Keratinocyte (primary cell): Measurements from ENCODE around the gene MPPED1. TPM values are rescaled to one million over a fixed set of nuclear protein-coding genes. Genes with fewer than 3 reads are reported as not detected.

ENCODE experiments used
- DNase-seq: peaks from one replicate; pipeline ENCODE4 v3.0.0-alpha.2; 2011; ENCODE audit warnings: low read depth, missing footprints, low spot score
- FAIRE-seq: peaks from 2 replicates; lab custom pipeline; 2011; peaks lifted over from hg19 to GRCh38; lab: Jason Lieb, UNC
- H2AFZ ChIP-seq: 2 replicates; pipeline ENCODE4 v1.6.0; 2012; ENCODE audit warnings: low read length, control low read depth, inconsistent platforms; ENCODE audit not compliant: control insufficient read depth
- H3K27ac ChIP-seq: 2 replicates; pipeline ENCODE4 v1.5.1; 2011; ENCODE audit warnings: low read length; ENCODE audit not compliant: control insufficient read depth, insufficient read depth
- H3K27me3 ChIP-seq: 3 replicates; pipeline ENCODE4 v1.6.0; 2011; ENCODE audit warnings: low read length; ENCODE audit not compliant: control insufficient read depth, insufficient read depth; ENCODE audit errors: extremely low read depth
- H3K36me3 ChIP-seq, 2 experiments: 2 replicates in 1 of 2; 3 replicates in 1 of 2; pipeline ENCODE4 v1.5.1; 2011; ENCODE audit warnings: low read length in 2 of 2, mild to moderate bottlenecking in 1 of 2; ENCODE audit not compliant: control insufficient read depth in 2 of 2, insufficient read depth in 2 of 2; ENCODE audit errors: extremely low read depth in 1 of 2
- H3K4me1 ChIP-seq: 3 replicates; pipeline ENCODE4 v1.5.1; 2011; ENCODE audit warnings: low read length; ENCODE audit not compliant: control insufficient read depth, insufficient read depth; ENCODE audit errors: extremely low read depth
- H3K4me2 ChIP-seq: 3 replicates; pipeline ENCODE4 v1.6.0; 2011; ENCODE audit warnings: low read depth, low read length; ENCODE audit not compliant: control insufficient read depth, insufficient read depth; ENCODE audit errors: extremely low read depth
- H3K4me3 ChIP-seq, 3 experiments: fragments of 200-600 bp in 1 of 3; sonication (generic) in 1 of 3; 2 replicates in 2 of 3; 3 replicates in 1 of 3; pipeline ENCODE4 v1.5.1; 2011 to 2016; ENCODE audit warnings: low read length in 3 of 3, mild to moderate bottlenecking in 3 of 3, control low read depth in 2 of 3, inconsistent platforms in 1 of 3, low read depth in 1 of 3, mixed read lengths in 1 of 3, mixed run types in 1 of 3, moderate library complexity in 1 of 3; ENCODE audit not compliant: control insufficient read depth in 2 of 3, insufficient read depth in 2 of 3; ENCODE audit errors: extremely low read depth in 1 of 3
- H3K79me2 ChIP-seq: 2 replicates; pipeline ENCODE4 v1.6.0; 2012; ENCODE audit warnings: low read length; ENCODE audit not compliant: control insufficient read depth, insufficient read depth
- H3K9ac ChIP-seq: 3 replicates; pipeline ENCODE4 v1.6.0; 2011; ENCODE audit warnings: low read length; ENCODE audit not compliant: control insufficient read depth, insufficient read depth; ENCODE audit errors: extremely low read depth
- H3K9me1 ChIP-seq: 3 replicates; pipeline ENCODE4 v1.6.0; 2011; ENCODE audit warnings: low read length; ENCODE audit not compliant: control insufficient read depth, insufficient read depth; ENCODE audit errors: extremely low read depth
- H3K9me3 ChIP-seq: 2 replicates; pipeline ENCODE4 v1.5.1; 2012; ENCODE audit warnings: low read depth, low read length; ENCODE audit not compliant: control insufficient read depth
- H4K20me1 ChIP-seq: 3 replicates; pipeline ENCODE4 v1.6.0; 2011; ENCODE audit warnings: low read length; ENCODE audit not compliant: control insufficient read depth, insufficient read depth; ENCODE audit errors: extremely low read depth
- CTCF ChIP-seq, 3 experiments: IDR thresholded peaks in 1 of 3; conservative IDR thresholded peaks in 1 of 3; optimal IDR thresholded peaks in 1 of 3; 2 replicates in 2 of 3; 3 replicates in 1 of 3; pipeline versions ENCODE3 to v1.5.1; 2011; ENCODE audit warnings: low read length in 3 of 3, mild to moderate bottlenecking in 3 of 3, moderate library complexity in 2 of 3, control low read depth in 1 of 3, inconsistent platforms in 1 of 3; ENCODE audit not compliant: insufficient read depth in 2 of 3; ENCODE audit errors: extremely low read depth in 1 of 3
- EZH2 ChIP-seq: IDR thresholded peaks from one replicate; pipeline ENCODE4 v1.6.1; 2012; ENCODE audit warnings: inconsistent platforms, mild to moderate bottlenecking, low read length, moderate library complexity
- dilution Hi-C: fragments of 300-500 bp; cut with MboI; formaldehyde crosslinking; loops from one replicate; pipeline ENCODE4 v1.7.0; 2020; ENCODE audit warnings: low sequenced_read_pairs; ENCODE audit not compliant: extremely low pct_ligation_motif_present
- polyA plus RNA-seq, 5 experiments: library from polyadenylated mRNA; depleted of rRNA in 3 of 5; stranded (reverse) in 3 of 5; stranded (forward) in 1 of 5; unstranded in 1 of 5; fragments of >200 nt; gene quantifications; 1 replicate in 1 of 5; 2 replicates in 3 of 5; 3 replicates in 1 of 5; pipeline versions ENCODE4 v1.2.1 to v1.2.3, GENCODE V29; 2011 to 2012; ENCODE audit warnings: missing spikeins in 2 of 5, low read depth in 1 of 5, low replicate concordance in 1 of 5

The MPPED1 gene
- polyA plus RNA-seq, 1 donor (not counting 4 experiments of a cell fraction or from before 2014, with no cell fraction given), result not detected

GRCh38 chr22:43389227-43389836, 22.5 kb upstream of the MPPED1 start:
- no peak overlapping the region for H3K4me3 ChIP-seq

DNA sequence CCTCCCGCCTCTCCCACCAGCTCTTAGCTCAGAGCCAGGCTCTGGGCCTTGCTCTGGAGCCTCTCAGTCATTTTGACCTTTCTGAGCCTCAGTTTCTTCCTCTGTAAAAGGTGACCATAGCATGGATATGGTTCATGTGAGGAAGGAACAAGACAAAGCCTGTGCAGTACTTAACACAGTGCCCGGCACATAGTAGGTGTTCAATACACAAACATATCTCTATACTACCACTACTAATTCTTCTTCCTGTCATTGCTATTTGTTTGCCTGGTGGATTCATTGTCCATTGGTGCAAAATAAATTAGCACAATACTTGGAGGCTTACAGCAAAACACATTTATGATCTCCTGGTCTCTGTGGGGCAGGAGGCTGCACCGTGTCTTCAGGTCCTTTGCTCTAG, 21.6 kb upstream of the MPPED1 start:
- no peak for FAIRE-seq

More at GRCh38 chr22:43389227-43389836, 22.5 kb upstream of the MPPED1 start:
- no peak overlapping the region for H3K27ac ChIP-seq
- DNase-seq, result no peak
- no peaks in the 10 kb centered on the region for H3K9me3 ChIP-seq
- H3K9me1 ChIP-seq, result no peaks in the 10 kb centered on the region
- no peak overlapping the region for H3K4me2 ChIP-seq
- H3K9ac ChIP-seq, result no peak overlapping the region
- no peak overlapping the region for H2AFZ ChIP-seq
- H3K27me3 ChIP-seq, result peaks cover 15% of the 10 kb centered on the region
- TF ChIP-seq CTCF (optimal IDR thresholded peaks at IDR 0.05 in 1 of 3, IDR thresholded peaks at IDR 0.05 in 1 of 3, conservative IDR thresholded peaks at IDR 0.05 in 1 of 3; ENCODE audit: extremely low read depth in 1 of 3, insufficient read depth in 2 of 3, low read length in 3 of 3) (no peak), EZH2 (no peak)
- no peaks in the 10 kb centered on the region for H3K4me1 ChIP-seq
- H3K36me3 ChIP-seq, result no peaks in the 10 kb centered on the region
- no peak for FAIRE-seq
- H4K20me1 ChIP-seq, result no peaks in the 10 kb centered on the region
- dilution Hi-C loops, result no loop called here
- H3K79me2 ChIP-seq, result no peaks in the 10 kb centered on the region

More for the DNA sequence above, 21.6 kb upstream of the MPPED1 start:
- Histone ChIP-seq H3K9me1 (no peaks in the 10 kb centered on the region), H2AFZ (no peak overlapping the region), H3K27me3 (peaks cover 18% of the 10 kb centered on the region), H3K4me1 (no peaks in the 10 kb centered on the region), H4K20me1 (no peaks in the 10 kb centered on the region), H3K4me2 (no peak overlapping the region), H3K9me3 (no peaks in the 10 kb centered on the region), H3K27ac (no peak overlapping the region), H3K36me3 (no peaks in the 10 kb centered on the region), H3K79me2 (no peaks in the 10 kb centered on the region), H3K9ac (no peak overlapping the region), H3K4me3 (no peak overlapping the region)
- DNase-seq, result no peak
- no peak for TF ChIP-seq EZH2
- TF ChIP-seq CTCF (optimal IDR thresholded peaks at IDR 0.05 in 1 of 3, IDR thresholded peaks at IDR 0.05 in 1 of 3, conservative IDR thresholded peaks at IDR 0.05 in 1 of 3; ENCODE audit: extremely low read depth in 1 of 3, insufficient read depth in 2 of 3, low read length in 3 of 3), result no peak
- dilution Hi-C loops, result no loop called here
